GM23248 (cell line): ENCODE results near the gene PKIB. TPM values are rescaled to one million over a fixed set of nuclear protein-coding genes. Genes with fewer than 3 reads are reported as not detected.

Source experiments
- DNase-seq: peaks from one replicate; pipeline ENCODE4 v3.0.0-alpha.2; 2015
- H2AFZ ChIP-seq: fragments of 200-600 bp; sonication (generic); 2 replicates; pipeline ENCODE4 v1.6.1; 2016; ENCODE audit warnings: antibody characterized with exemption
- H3F3A ChIP-seq: fragments of 200-600 bp; sonication (generic); 2 replicates; pipeline ENCODE4 v1.6.1; 2016; ENCODE audit warnings: mild to moderate bottlenecking, antibody characterized with exemption, mixed run types; ENCODE audit not compliant: insufficient read depth
- H3K27ac ChIP-seq: fragments of 200-600 bp; sonication (generic); 2 replicates; pipeline ENCODE4 v1.5.1; 2016; ENCODE audit warnings: mild to moderate bottlenecking
- H3K27me3 ChIP-seq: fragments of 200-600 bp; sonication (generic); replicated peaks from 2 replicates; pipeline ENCODE4 v1.6.1; 2016; ENCODE audit warnings: mild to moderate bottlenecking; ENCODE audit not compliant: insufficient read depth
- H3K36me3 ChIP-seq: fragments of 200-600 bp; sonication (generic); 2 replicates; pipeline ENCODE4 v1.6.1; 2016; ENCODE audit warnings: low read depth, mild to moderate bottlenecking
- H3K4me1 ChIP-seq: fragments of 200-600 bp; sonication (generic); 2 replicates; pipeline ENCODE4 v1.6.1; 2016; ENCODE audit warnings: mild to moderate bottlenecking; ENCODE audit not compliant: insufficient read depth
- H3K4me2 ChIP-seq: fragments of 200-600 bp; sonication (generic); one replicate; pipeline ENCODE4 v1.6.1; 2016; ENCODE audit warnings: mild to moderate bottlenecking; ENCODE audit not compliant: unreplicated experiment
- H3K4me3 ChIP-seq: fragments of 200-600 bp; sonication (generic); 2 replicates; pipeline ENCODE4 v1.5.1; 2016; ENCODE audit warnings: mild to moderate bottlenecking
- H3K79me2 ChIP-seq: fragments of 200-600 bp; sonication (generic); 2 replicates; pipeline ENCODE4 v1.6.1; 2016; ENCODE audit warnings: mild to moderate bottlenecking; ENCODE audit not compliant: insufficient read depth
- H3K9ac ChIP-seq: fragments of 200-600 bp; sonication (generic); 2 replicates; pipeline ENCODE4 v1.6.1; 2016; ENCODE audit warnings: mild to moderate bottlenecking
- H3K9me2 ChIP-seq: fragments of 200-600 bp; sonication (generic); 2 replicates; pipeline ENCODE4 v1.6.1; 2016; ENCODE audit warnings: mixed run types, mild to moderate bottlenecking, moderate library complexity; ENCODE audit not compliant: insufficient read depth
- H3K9me3 ChIP-seq: fragments of 200-600 bp; sonication (generic); one replicate; pipeline ENCODE4 v1.6.1; 2017; ENCODE audit warnings: low read depth
- H4K20me1 ChIP-seq: fragments of 200-600 bp; sonication (generic); 2 replicates; pipeline ENCODE4 v1.6.0; 2016; ENCODE audit not compliant: insufficient read depth
- EZH2 ChIP-seq: fragments of 200-600 bp; sonication (generic); IDR thresholded peaks from 2 replicates; pipeline ENCODE4 v1.6.1; 2018; ENCODE audit warnings: antibody characterized with exemption, mild to moderate bottlenecking; ENCODE audit not compliant: insufficient read depth, poor library complexity, severe bottlenecking
- EZH2phosphoT487 ChIP-seq: fragments of 200-600 bp; sonication (generic); IDR thresholded peaks from 2 replicates; pipeline ENCODE4 v1.6.1; 2018; ENCODE audit warnings: antibody characterized with exemption, moderate library complexity, mild to moderate bottlenecking, low read depth; ENCODE audit not compliant: insufficient read depth
- WGBS, 2 experiments: methylation state at CpG; one replicate each; pipeline ENCODE4 v1.1.6; 2015 to 2017; ENCODE audit warnings: low lambda C conversion rate in 2 of 2, low coverage in 1 of 2; ENCODE audit errors: missing lambda C conversion rate in 2 of 2; 5-methylcytosine and 5-hydroxymethylcytosine counted together
- in situ Hi-C: fragments of 300-500 bp; cut with MboI; formaldehyde crosslinking; loops from 2 replicates; pipeline ENCODE4 v1.15.0; 2020
- polyA plus RNA-seq: library from polyadenylated mRNA; unstranded; fragments of >200 nt; fragmentation: Nextera tagmentation; extraction: Ambion mirVana; gene quantifications from 2 replicates; pipeline ENCODE4 v1.2.1, GENCODE V29; 2016
- total RNA-seq: library from RNA; depleted of rRNA; stranded (reverse); fragments of >200 nt; shearing (Covaris generic); gene quantifications from 2 replicates; pipeline ENCODE4 v1.2.3, GENCODE V29; 2014

The PKIB gene
- total and polyA plus RNA-seq, 2 experiments from 2014 or later: 0.40 TPM; not detected in 1

DNA sequence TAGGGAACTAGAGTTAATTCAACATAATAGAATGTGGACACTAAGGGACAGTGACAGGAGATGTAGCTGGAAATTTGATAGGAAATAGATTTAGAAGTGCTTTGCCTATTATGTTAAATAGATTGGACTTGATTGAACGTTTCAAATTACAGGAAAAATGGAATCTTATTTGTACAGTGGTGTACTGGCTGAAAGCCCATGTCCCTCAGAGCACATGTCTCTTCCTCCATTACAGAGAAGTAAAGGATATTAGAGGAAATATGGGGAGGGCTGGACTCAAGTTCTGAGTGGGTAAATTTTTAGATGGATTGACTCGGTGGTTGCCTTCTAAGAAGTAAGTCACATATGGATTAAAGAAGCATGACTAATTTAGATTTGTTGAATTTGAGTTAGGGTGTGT lies 11.4 kb downstream of the PKIB start:
- 0 out of 2 replicates have a peak, but pooled peaks cover 10% of the 10 kb centered on the region for H3K27me3 ChIP-seq
- H3K4me3 ChIP-seq: no peak overlapping the region
- H3K9me2 ChIP-seq: no peaks in the 10 kb centered on the region
- no peak overlapping the region for H3K27ac ChIP-seq
- in situ Hi-C loops: no loop called here
- no peaks in the 10 kb centered on the region for H3F3A ChIP-seq
- H3K4me2 ChIP-seq: no peak overlapping the region
- no peak overlapping the region for H3K9ac ChIP-seq
- H3K9me3 ChIP-seq: no peaks in the 10 kb centered on the region
- TF ChIP-seq EZH2: no peak
- no peak for TF ChIP-seq EZH2phosphoT487
- no peaks in the 10 kb centered on the region for H3K4me1 ChIP-seq
- no peaks in the 10 kb centered on the region for H3K79me2 ChIP-seq
- WGBS, 2 experiments: 9 to 20% methylated on average over 2 of the region's 2 CpGs
- H2AFZ ChIP-seq: no peak overlapping the region
- H4K20me1 ChIP-seq: no peaks in the 10 kb centered on the region
- DNase-seq: no peak
- H3K36me3 ChIP-seq: no peaks in the 10 kb centered on the region

DNA sequence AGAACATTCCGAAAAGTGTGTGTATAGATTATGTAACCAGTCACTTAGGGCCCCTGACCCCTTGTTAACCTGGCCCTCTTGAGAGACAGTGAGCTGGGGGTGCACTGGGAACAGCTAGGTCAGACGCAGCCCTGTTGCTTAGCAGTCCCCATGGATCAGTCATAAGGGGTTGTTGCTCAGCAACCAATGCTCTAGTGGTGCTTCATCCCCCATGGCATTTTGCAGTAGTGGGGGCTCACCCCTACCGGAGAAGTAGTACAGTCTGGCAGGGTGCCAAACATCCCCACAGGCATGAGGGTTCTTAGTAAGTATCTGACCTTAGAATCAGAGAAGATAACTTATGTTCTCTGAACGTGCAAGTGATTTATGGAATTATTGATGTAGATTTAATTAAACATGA lies 12.3 kb downstream of the PKIB start:
- Histone ChIP-seq H2AFZ (no peak overlapping the region), H3K4me3 (no peak overlapping the region), H3K4me2 (no peak overlapping the region), H3K27ac (no peak overlapping the region), H4K20me1 (no peaks in the 10 kb centered on the region), H3K9me3 (no peaks in the 10 kb centered on the region), H3K9ac (no peak overlapping the region), H3K36me3 (no peaks in the 10 kb centered on the region), H3K9me2 (no peaks in the 10 kb centered on the region), H3K27me3 (0 out of 2 replicates have a peak, but pooled peaks cover 10% of the 10 kb centered on the region), H3K4me1 (no peaks in the 10 kb centered on the region), H3K79me2 (no peaks in the 10 kb centered on the region), H3F3A (no peaks in the 10 kb centered on the region)
- no peak for DNase-seq
- WGBS, 2 experiments: 30 to 36% methylated on average over 4 of the region's 4 CpGs
- TF ChIP-seq EZH2 (no peak), EZH2phosphoT487 (no peak)
- in situ Hi-C loops: no loop called here

DNA sequence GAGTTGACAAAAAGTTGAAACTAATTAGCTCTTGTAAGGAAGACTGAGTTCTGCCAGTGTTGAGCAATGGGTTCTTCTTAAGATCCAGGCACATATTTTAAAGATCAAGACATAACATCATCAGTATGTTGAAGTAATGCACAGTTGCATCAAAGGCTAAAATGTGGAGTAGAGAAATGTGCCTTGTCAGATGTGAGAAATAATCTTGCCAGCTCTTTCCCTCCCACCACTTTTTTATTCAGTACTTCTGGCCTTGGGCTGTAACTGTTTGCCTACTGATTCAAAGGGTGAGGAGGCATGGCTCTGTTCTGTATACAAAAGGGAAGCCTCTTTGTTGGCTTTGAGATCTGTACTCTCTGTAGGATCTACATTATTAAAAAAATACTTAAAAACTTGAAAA lies 13.1 kb downstream of the PKIB start:
- TF ChIP-seq EZH2phosphoT487 (no peak), EZH2 (no peak)
- no peak overlapping the region for H3K27ac ChIP-seq
- no peak overlapping the region for H2AFZ ChIP-seq
- no peaks in the 10 kb centered on the region for H3K9me3 ChIP-seq
- H3K27me3 ChIP-seq: 0 out of 2 replicates have a peak, but pooled peaks cover 6% of the 10 kb centered on the region
- in situ Hi-C loops: no loop called here
- H3K4me1 ChIP-seq: no peaks in the 10 kb centered on the region
- H3K36me3 ChIP-seq: no peaks in the 10 kb centered on the region
- no peaks in the 10 kb centered on the region for H4K20me1 ChIP-seq
- H3K4me3 ChIP-seq: no peak overlapping the region
- no peaks in the 10 kb centered on the region for H3F3A ChIP-seq
- no peak overlapping the region for H3K4me2 ChIP-seq
- no peaks in the 10 kb centered on the region for H3K79me2 ChIP-seq
- DNase-seq: no peak
- H3K9ac ChIP-seq: no peak overlapping the region
- no peaks in the 10 kb centered on the region for H3K9me2 ChIP-seq

DNA sequence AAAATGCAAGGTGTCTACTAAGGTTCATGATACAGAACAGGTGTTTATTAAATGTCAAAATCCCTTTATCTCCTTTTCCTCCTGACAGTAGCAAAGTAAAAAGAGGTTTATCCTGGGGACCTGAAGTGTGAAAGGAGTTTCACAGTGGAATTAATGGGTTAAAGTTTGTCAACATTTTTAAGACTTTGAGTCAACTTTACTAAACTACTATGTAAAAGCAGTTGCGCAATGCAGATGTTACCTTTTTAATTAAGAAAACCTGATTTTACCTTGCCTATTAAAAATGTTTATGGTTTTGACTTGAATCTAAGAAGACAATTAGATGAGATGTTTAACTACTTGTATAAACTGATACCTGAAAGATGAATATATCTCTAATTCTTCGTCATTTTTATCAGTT lies 14.6 kb downstream of the PKIB start:
- no peak for DNase-seq
- Histone ChIP-seq H4K20me1 (no peaks in the 10 kb centered on the region), H3K79me2 (no peaks in the 10 kb centered on the region), H3K4me1 (no peaks in the 10 kb centered on the region), H3K4me3 (no peak overlapping the region), H3K4me2 (no peak overlapping the region), H3K27ac (no peak overlapping the region), H3K9me2 (no peaks in the 10 kb centered on the region), H3F3A (no peaks in the 10 kb centered on the region), H3K9ac (no peak overlapping the region), H2AFZ (no peak overlapping the region), H3K36me3 (no peaks in the 10 kb centered on the region), H3K27me3 (no peaks in the 10 kb centered on the region), H3K9me3 (no peaks in the 10 kb centered on the region)
- whole genome bisulfite sequencing, 2 experiments: 29 to 34% methylated on average over 2 of the region's 2 CpGs
- in situ Hi-C loops: no loop called here
- TF ChIP-seq EZH2phosphoT487 (no peak), EZH2 (no peak)

DNA sequence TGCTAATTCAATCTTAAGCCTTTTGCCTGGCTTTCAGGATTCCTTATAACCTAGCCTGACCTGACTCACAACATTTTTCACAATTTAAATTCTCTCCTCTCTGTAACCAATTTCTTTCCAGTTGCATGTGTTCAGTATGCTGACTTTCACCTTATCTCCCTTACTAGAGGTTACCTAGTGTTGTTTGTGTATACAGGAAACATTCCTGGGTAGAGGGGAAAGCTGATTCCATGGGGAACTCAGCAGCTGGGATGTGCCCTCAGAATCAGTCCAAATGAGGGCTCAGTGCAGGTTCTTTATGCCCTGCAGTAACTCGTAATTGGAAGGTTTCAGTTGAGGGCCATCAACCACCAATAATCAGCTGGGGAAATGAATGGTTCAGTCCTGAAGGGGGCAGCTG lies 18.5 kb downstream of the PKIB start:
- TF ChIP-seq EZH2 (no peak), EZH2phosphoT487 (no peak)

More for the DNA sequence above, 18.5 kb downstream of the PKIB start:
- in situ Hi-C loops: no loop called here
- H3K9me3 ChIP-seq: no peaks in the 10 kb centered on the region
- WGBS, 2 experiments: 24 to 40% methylated on average over 1 of the region's 1 CpG
- H3K9me2 ChIP-seq: no peaks in the 10 kb centered on the region
- H3K4me2 ChIP-seq: no peak overlapping the region
- no peaks in the 10 kb centered on the region for H3K4me1 ChIP-seq
- H3K36me3 ChIP-seq: no peaks in the 10 kb centered on the region
- H3K4me3 ChIP-seq: no peak overlapping the region
- H3K9ac ChIP-seq: no peak overlapping the region
- DNase-seq: no peak
- no peaks in the 10 kb centered on the region for H3K79me2 ChIP-seq
- no peaks in the 10 kb centered on the region for H3F3A ChIP-seq
- H2AFZ ChIP-seq: no peak overlapping the region
- H4K20me1 ChIP-seq: no peaks in the 10 kb centered on the region
- no peak overlapping the region for H3K27ac ChIP-seq
- 0 out of 2 replicates have a peak, but pooled peaks cover 3% of the 10 kb centered on the region for H3K27me3 ChIP-seq
